Tibial nerve (tissue), 4 donors: Measurements from ENCODE around the gene LEMD2. TPM values are rescaled to one million over a fixed set of nuclear protein-coding genes. Genes with fewer than 3 reads are reported as not detected.
"Not testable (repeated sequence)": the region's sequence is repeated elsewhere in the genome, so short reads cannot be mapped to it uniquely, and the experiment has no call there.

Experiments used
- DNase-seq, 2 donors: peaks; one replicate each; pipeline ENCODE4 v3.0.0-alpha.2; 2019; ENCODE audit warnings: low spot score in 2 of 2
- H3K27ac ChIP-seq, 4 donors: fragments of 200-600 bp; sonication (generic) in 3 of 4; one replicate each; pipeline ENCODE4 v1.5.1; 2017 to 2019; ENCODE audit warnings: mild to moderate bottlenecking in 1 of 4
- H3K27me3 ChIP-seq, 2 donors: fragments of 200-600 bp; sonication (generic) in 1 of 2; one replicate each; pipeline versions ENCODE4 v1.5.1 to v1.6.0; 2017 to 2019
- H3K36me3 ChIP-seq, 3 donors: fragments of 200-600 bp; sonication (generic); one replicate each; pipeline ENCODE4 v1.5.1; 2018 to 2019
- H3K4me1 ChIP-seq, 4 donors: fragments of 200-600 bp; sonication (generic) in 3 of 4; one replicate each; pipeline ENCODE4 v1.5.1; 2017 to 2019
- H3K4me3 ChIP-seq, 4 donors: fragments of 200-600 bp; sonication (generic) in 3 of 4; one replicate each; pipeline ENCODE4 v1.5.1; 2017 to 2019; ENCODE audit warnings: mild to moderate bottlenecking in 1 of 4, moderate library complexity in 1 of 4
- H3K9me3 ChIP-seq, 4 donors: fragments of 200-600 bp; sonication (generic) in 3 of 4; one replicate each; pipeline ENCODE4 v1.5.1; 2017 to 2019
- EP300 ChIP-seq, 2 donors: sonication (generic); formaldehyde crosslinking; IDR thresholded peaks; one replicate each; pipeline ENCODE4 v1.6.1; 2017; ENCODE audit warnings: antibody characterized with exemption in 2 of 2, mild to moderate bottlenecking in 1 of 2
- POLR2A ChIP-seq, 2 donors: fragments of 450-650 bp; IDR thresholded peaks; one replicate each; pipeline ENCODE4 v1.6.1; 2017; ENCODE audit warnings: antibody characterized with exemption in 2 of 2, mild to moderate bottlenecking in 2 of 2, moderate library complexity in 2 of 2
- WGBS, 2 donors: methylation state at CpG; one replicate each; pipeline ENCODE4 v1.1.5; 2018; 5-methylcytosine and 5-hydroxymethylcytosine counted together
- total RNA-seq, 4 donors: library from RNA; depleted of rRNA; stranded (reverse); fragments of >200 nt; gene quantifications; one replicate each; pipeline ENCODE4 v1.1.0, GENCODE V29; 2016
- TF ChIP-seq, protein P1 (sequence below), 5 experiments: fragments of 200-600 bp in 3 of 5; fragments of 450-650 bp in 2 of 5; sonication (generic) in 3 of 5; IDR thresholded peaks; one replicate each; pipeline ENCODE4 v1.5.1; 2016 to 2019; ENCODE audit warnings: antibody characterized with exemption in 5 of 5, mild to moderate bottlenecking in 3 of 5, moderate library complexity in 2 of 5

LEMD2 gene
- total RNA-seq, 4 donors from 2014 or later: 55.7 to 97.8 (median 70.1) TPM

DNA sequence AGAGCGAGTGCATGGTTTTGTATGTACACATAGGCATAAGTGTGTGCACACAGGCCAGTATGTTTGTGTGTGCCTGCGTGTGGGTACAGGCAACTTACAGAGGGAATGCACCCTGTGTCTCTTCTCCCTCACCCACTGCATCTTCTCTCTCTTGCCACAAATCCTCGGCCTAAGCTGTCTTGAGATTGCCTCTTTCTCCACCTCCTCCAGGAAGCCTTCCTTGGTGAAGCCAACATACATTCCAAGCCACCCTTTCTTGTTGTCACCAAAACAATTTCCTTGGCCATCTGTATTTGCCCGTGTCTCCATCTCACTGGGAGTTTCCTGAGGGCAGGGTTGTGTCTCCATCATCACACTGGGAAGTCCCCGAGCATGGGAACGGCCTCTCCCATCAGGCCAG lies 44.7 kb upstream of the LEMD2 start:
- no peak overlapping the region for H3K27ac ChIP-seq
- 88 to 90% methylated on average over 6 of the region's 6 CpGs for WGBS, 2 donors
- H3K9me3 ChIP-seq: peaks cover 0 to 5% (median 0%) of the 10 kb centered on the region in 4 donors
- peaks cover 0 to 9% of the 10 kb centered on the region in 2 donors for H3K27me3 ChIP-seq
- no peak for DNase-seq
- no peak overlapping the region for H3K4me3 ChIP-seq
- no peaks in the 10 kb centered on the region for H3K4me1 ChIP-seq
- TF ChIP-seq POLR2A (IDR thresholded peaks at IDR 0.05): no peak
- no peak for TF ChIP-seq EP300 (IDR thresholded peaks at IDR 0.05)
- TF ChIP-seq, protein P1, sequence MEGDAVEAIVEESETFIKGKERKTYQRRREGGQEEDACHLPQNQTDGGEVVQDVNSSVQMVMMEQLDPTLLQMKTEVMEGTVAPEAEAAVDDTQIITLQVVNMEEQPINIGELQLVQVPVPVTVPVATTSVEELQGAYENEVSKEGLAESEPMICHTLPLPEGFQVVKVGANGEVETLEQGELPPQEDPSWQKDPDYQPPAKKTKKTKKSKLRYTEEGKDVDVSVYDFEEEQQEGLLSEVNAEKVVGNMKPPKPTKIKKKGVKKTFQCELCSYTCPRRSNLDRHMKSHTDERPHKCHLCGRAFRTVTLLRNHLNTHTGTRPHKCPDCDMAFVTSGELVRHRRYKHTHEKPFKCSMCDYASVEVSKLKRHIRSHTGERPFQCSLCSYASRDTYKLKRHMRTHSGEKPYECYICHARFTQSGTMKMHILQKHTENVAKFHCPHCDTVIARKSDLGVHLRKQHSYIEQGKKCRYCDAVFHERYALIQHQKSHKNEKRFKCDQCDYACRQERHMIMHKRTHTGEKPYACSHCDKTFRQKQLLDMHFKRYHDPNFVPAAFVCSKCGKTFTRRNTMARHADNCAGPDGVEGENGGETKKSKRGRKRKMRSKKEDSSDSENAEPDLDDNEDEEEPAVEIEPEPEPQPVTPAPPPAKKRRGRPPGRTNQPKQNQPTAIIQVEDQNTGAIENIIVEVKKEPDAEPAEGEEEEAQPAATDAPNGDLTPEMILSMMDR (IDR thresholded peaks at IDR 0.05): no peak
- no peaks in the 10 kb centered on the region for H3K36me3 ChIP-seq

DNA sequence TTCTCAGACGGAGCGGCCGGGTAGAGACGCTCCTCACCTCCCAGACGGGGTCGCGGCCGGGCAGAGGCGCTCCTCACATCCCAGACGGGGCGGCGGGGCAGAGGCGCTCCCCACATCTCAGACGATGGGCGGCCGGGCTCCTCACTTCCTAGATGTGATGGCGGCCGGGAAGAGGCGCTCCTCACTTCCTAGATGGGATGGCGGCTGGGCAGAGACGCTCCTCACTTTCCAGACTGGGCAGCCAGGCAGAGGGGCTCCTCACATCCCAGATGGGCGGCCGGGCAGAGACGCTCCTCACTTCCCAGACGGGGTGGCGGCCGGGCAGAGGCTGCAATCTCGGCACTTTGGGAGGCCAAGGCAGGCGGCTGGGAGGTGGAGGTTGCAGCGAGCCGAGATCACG lies 43.9 kb upstream of the LEMD2 start:
- not testable (repeated sequence) for DNase-seq, H3K27ac ChIP-seq, H3K4me1 ChIP-seq, H3K9me3 ChIP-seq, H3K36me3 ChIP-seq, H3K4me3 ChIP-seq
- H3K27me3 ChIP-seq: peaks cover 0 to 11% of the 10 kb centered on the region in 2 donors
- WGBS, 2 donors: 88 to 97% methylated on average over 7 to 27 of the region's 32 CpGs

DNA sequence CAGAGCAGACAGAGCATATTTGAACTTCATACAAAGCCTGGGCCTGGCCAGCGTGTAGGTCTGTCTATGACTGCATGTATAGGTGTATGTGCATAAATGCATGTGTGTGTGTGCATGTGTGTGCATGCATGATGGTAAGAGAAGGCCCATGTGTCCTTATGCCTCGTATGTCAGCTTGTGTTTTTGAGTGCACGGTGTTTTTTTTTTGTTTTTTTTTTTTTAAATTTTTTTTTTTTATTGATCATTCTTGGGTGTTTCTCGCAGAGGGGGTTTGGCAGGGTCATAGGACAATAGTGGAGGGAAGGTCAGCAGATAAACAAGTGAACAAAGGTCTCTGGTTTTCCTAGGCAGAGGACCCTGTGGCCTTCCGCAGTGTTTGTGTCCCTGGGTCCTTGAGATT lies 42.8 kb upstream of the LEMD2 start:
- H3K27ac ChIP-seq, H3K9me3 ChIP-seq, H3K4me3 ChIP-seq, DNase-seq, H3K4me1 ChIP-seq, H3K36me3 ChIP-seq: not testable (repeated sequence)
- H3K27me3 ChIP-seq: peaks cover 0 to 16% of the 10 kb centered on the region in 2 donors
- WGBS, 2 donors: 71 to 74% methylated on average over 5 of the region's 5 CpGs

DNA sequence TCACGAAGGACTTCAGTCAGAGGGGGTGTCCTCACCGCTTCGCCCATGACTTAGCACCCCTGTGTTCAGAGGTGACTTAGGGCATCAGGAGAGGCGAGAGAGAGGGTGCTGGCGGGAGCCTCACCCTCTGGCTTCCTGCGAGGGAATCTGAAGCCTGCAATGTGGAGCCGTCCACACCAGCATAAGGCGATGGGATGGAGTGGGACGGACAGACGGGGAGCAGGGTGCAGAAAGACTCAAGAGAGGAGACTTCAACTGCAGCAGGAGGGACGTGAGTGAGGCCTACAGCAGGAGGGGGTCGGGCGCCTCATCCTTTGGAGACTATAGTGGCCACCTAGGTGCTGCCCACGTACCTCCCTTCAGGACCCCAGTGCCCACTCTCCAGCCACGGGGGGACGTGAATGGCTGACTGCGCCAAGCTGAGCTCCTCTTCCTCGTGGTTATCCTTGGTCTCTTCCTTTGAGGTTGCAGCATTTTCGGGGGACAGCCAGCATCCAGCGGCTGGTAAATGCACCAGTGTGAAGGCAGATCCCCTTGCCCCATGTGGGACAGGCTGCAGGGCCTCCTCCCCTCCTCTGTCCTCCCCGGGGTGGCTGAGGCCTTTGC lies 41.8 kb upstream of the LEMD2 start:
- Histone ChIP-seq H3K9me3 (no peaks in the 10 kb centered on the region), H3K36me3 (no peaks in the 10 kb centered on the region), H3K4me1 (no peaks in the 10 kb centered on the region), H3K27me3 (peaks cover 0 to 16% of the 10 kb centered on the region in 2 donors), H3K27ac (no peak overlapping the region), H3K4me3 (no peak overlapping the region)
- no peak for DNase-seq
- TF ChIP-seq, protein P1 (IDR thresholded peaks at IDR 0.05): no peak
- TF ChIP-seq POLR2A (IDR thresholded peaks at IDR 0.05) (no peak), EP300 (IDR thresholded peaks at IDR 0.05) (no peak)
- WGBS, 2 donors: 65 to 80% methylated on average over 17 to 20 of the region's 21 CpGs

DNA sequence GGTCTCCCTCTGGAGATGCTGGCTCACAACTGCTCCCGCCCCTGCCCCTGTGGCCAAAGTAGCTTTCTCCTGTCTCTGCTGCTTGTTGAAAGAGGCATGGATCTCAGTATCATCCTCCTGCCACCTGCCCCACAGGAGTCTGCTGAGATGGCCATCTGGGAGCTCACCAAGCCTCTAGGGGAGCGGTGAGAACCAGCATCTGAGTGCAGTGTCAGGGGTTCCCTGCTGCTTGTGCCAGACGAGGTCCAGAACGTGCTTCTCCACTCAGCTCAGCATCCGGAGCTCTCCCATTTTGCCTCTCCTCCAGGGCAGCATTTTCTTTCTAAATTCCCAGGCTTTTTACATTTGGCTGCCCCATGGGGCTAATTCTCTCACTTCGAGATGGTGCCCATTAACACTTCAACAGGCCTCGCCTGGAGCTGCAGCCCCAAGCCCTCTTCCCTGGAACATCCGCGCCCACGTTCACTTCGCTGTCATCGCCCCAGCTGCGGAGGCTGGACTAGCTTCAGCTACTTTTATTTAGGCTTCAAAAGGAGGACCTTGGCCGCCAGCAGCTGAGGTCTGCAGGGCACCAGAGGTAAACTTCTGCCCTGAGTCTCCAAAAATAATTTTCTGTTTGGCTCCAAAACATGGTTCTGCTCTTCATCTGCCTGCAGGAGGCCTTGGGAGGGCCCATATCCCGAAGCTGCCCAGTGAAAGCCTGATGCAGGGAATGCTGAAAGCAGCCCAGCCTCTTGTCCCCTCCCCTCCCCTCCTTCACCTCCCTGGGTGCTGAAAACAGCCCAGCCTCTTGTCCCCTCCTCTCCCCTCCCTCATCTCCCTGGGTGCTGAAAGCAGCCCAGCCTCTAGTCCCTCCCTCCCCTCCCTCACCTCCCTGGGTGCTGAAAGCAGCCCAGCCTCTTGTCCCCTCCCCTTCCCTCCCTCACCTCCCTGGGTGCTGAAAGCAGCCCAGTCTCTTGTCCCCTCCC lies 40.1 kb upstream of the LEMD2 start:
- TF ChIP-seq POLR2A (IDR thresholded peaks at IDR 0.05) (no peak), EP300 (IDR thresholded peaks at IDR 0.05) (no peak)
- TF ChIP-seq, protein P1 (IDR thresholded peaks at IDR 0.05): no peak
- Histone ChIP-seq H3K4me3 (no peak overlapping the region), H3K27me3 (peaks cover 0 to 22% of the 10 kb centered on the region in 2 donors), H3K9me3 (no peaks in the 10 kb centered on the region), H3K36me3 (no peaks in the 10 kb centered on the region), H3K4me1 (no peaks in the 10 kb centered on the region), H3K27ac (no peak overlapping the region)
- WGBS, 2 donors: 28 to 30% methylated on average over 15 of the region's 15 CpGs
- no peak for DNase-seq

DNA sequence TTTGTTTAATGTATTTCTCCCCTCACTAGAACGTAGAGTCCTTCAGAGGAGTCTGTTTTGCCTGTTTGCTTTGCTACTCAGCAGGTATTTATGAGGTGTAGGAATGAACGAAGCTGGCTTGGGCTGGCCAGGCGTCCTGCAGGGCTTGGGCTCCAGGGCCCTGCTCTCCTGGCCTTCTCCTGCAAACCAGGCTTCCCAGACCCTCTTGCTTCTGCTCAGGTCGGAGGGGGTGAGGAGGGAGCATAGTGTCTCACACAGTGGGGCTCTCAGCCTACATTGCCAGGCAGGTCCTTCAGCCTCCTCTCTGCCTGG lies 39.5 kb upstream of the LEMD2 start:
- TF ChIP-seq POLR2A (IDR thresholded peaks at IDR 0.05) (no peak), EP300 (IDR thresholded peaks at IDR 0.05) (no peak)
- TF ChIP-seq, protein P1 (IDR thresholded peaks at IDR 0.05): no peak
- H3K4me1 ChIP-seq: no peaks in the 10 kb centered on the region
- no peak for DNase-seq
- H3K27ac ChIP-seq: no peak overlapping the region
- no peak overlapping the region for H3K4me3 ChIP-seq
- no peaks in the 10 kb centered on the region for H3K9me3 ChIP-seq
- peaks cover 0 to 28% of the 10 kb centered on the region in 2 donors for H3K27me3 ChIP-seq
- WGBS, 2 donors: 34 to 37% methylated on average over 4 of the region's 4 CpGs
- H3K36me3 ChIP-seq: no peaks in the 10 kb centered on the region
